Spleen (tissue), 7 donors: ENCODE measurements around the gene SORL1.
"Not testable (repeated sequence)": the region's sequence is repeated elsewhere in the genome, so short reads cannot be mapped to it uniquely, and the experiment has no call there.

ENCODE experiments used
- CTCF ChIP-seq, 11 experiments: fragments of 200-600 bp in 7 of 11; fragments of 450-650 bp in 4 of 11; sonication (generic) in 4 of 11; IDR thresholded peaks in 8 of 11; conservative IDR thresholded peaks in 3 of 11; 1 replicate in 7 of 11; 2 replicates in 4 of 11; pipeline versions ENCODE4 v1.4.0 to v1.8.0; 2016 to 2021; ENCODE audit warnings: antibody characterized with exemption in 11 of 11, inconsistent platforms in 4 of 11, mild to moderate bottlenecking in 1 of 11
- POLR2A ChIP-seq, 3 donors: fragments of 450-650 bp; IDR thresholded peaks; one replicate each; pipeline ENCODE4 v1.5.1; 2017; ENCODE audit warnings: antibody characterized with exemption in 3 of 3, mild to moderate bottlenecking in 1 of 3
- donor health status: DM: no; HTN: no; CAD: no; lungs with moderate emphysema.
- donor health status: DM: no; HTN: no; CAD: no.
- donor health status: DM: no; HTN: no; CAD: no.

- TF ChIP-seq POLR2A (IDR thresholded peaks at IDR 0.05); CTCF (IDR thresholded peaks at IDR 0.05 in 8 of 11, conservative IDR thresholded peaks at IDR 0.05 in 3 of 11): not testable (repeated sequence)
These were observed 40.8 kb upstream of the SORL1 start for GRCh38 chr11:121411330-121411729.
